ENCODE measurements around the gene XRCC6.
A peak's percentile ranks its signal among the peaks of the same experiment; 100 is the strongest.

XRCC6 gene

DNA sequence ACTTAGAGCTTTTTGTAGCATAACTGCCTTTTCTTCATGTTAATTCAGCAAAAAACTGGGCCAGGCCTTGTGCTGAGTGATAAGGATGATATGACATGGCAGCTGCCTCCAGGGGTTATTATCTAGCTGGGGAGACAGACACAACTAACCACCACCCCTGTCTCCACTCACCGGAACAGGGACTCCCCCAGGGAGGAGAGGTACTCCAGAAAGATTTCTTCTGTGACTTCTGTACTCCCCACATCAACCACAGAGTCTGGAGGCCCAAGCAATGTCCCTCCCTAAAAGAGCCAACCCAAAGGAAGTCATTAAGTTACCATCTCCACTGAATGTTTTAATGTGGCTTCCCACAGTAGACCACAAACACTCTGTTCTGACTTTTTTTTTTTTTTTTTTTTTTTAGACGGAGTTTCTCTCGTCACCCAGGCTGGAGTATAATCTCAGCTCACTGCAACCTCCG, 17.2 kb upstream of the XRCC6 start:
- ChIA-PET POLR2A (no interaction called here), CTCF (interaction anchor here (0.6 to 1.7 kb wide), 5 partner anchors 9 to 299 kb away, joined by 3 to 4 read pairs (median 4); no protein-coding TSS in a partner anchor)
- no peak overlapping the region for H3K4me3 ChIP-seq (ENCODE audit: low read depth, low read length)
- no peak for DNase-seq (ENCODE audit: low read depth, low spot score)
- TF ChIP-seq, protein P1, sequence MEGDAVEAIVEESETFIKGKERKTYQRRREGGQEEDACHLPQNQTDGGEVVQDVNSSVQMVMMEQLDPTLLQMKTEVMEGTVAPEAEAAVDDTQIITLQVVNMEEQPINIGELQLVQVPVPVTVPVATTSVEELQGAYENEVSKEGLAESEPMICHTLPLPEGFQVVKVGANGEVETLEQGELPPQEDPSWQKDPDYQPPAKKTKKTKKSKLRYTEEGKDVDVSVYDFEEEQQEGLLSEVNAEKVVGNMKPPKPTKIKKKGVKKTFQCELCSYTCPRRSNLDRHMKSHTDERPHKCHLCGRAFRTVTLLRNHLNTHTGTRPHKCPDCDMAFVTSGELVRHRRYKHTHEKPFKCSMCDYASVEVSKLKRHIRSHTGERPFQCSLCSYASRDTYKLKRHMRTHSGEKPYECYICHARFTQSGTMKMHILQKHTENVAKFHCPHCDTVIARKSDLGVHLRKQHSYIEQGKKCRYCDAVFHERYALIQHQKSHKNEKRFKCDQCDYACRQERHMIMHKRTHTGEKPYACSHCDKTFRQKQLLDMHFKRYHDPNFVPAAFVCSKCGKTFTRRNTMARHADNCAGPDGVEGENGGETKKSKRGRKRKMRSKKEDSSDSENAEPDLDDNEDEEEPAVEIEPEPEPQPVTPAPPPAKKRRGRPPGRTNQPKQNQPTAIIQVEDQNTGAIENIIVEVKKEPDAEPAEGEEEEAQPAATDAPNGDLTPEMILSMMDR (IDR thresholded peaks at IDR 0.05; ENCODE audit: insufficient read depth, low read length, missing control alignments) = no peak

DNA sequence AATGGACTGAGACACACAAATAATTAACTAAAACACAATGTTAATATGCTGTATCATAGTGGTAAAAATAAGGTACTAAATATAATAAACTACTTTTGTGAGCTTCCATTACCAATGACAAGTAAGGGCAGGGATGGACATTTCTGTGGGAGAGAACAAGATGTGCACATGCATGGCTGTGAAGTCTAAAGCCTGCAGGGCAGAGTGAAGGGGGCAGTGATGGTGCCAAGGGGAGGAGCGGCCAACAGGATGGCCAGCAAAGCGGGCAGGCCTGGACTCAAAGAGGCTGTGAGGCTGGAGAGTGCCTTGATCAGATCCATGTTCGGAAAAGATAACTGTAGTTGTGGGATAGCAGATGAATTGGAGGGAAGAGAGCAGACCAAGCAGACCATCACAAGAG, 12.7 kb upstream of the XRCC6 start:
- POLR2A ChIA-PET = no interaction called here
- CTCF ChIA-PET = interaction anchor here (1.3 to 2.4 kb wide), 3 partner anchors 11 to 76 kb away, joined by 3 to 14 read pairs (median 3); partner anchors contain the start of gene POLR3H
- no peak for DNase-seq (ENCODE audit: low read depth, low spot score)
- TF ChIP-seq, protein P1 (IDR thresholded peaks at IDR 0.05; ENCODE audit: insufficient read depth, low read length, missing control alignments) = no peak
- H3K4me3 ChIP-seq (ENCODE audit: low read depth, low read length) = no peak overlapping the region

DNA sequence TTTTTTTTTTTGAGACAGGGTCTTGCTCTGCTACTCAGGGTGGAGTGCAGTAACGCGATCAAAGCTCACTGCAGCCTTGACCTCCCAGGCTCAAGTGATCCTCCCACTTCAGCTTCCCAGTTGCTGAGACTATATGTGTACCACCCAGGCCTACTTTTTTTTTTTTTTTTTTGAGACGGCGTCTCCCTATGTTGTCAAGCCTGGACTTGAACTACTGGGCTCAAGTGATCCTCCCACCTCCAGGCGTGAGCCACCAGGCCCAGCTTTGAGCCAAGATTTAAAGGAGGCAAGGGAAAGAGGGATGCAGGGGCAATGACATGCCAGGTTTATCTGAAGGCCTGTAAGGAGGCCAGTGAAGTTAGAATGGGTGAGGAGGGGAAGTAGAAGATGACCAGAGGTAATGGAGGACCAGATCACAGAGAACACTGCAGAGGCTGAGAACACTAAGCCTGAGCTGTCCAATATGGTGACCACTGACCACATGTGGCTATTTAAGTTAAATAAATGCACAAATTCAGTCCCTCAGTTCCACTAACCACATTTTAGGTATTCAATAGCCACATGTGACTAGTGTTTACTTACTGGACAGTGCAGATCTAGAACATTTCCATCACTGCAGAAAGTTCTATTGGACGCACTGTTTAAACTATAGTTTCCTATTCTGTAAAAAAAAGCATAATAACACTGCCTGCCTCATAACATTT, 8.3 kb upstream of the XRCC6 start:
- DNase-seq (ENCODE audit: low read depth, low spot score) = no peak
- POLR2A ChIA-PET = no interaction called here
- CTCF ChIA-PET = interaction anchor here (0.8 to 1.9 kb wide), 2 partner anchors 9 to 15 kb away, joined by 3 to 14 read pairs; no protein-coding TSS in a partner anchor
- no peak overlapping the region for H3K4me3 ChIP-seq (ENCODE audit: low read depth, low read length)
- TF ChIP-seq, protein P1 (IDR thresholded peaks at IDR 0.05; ENCODE audit: insufficient read depth, low read length, missing control alignments) = no peak

DNA sequence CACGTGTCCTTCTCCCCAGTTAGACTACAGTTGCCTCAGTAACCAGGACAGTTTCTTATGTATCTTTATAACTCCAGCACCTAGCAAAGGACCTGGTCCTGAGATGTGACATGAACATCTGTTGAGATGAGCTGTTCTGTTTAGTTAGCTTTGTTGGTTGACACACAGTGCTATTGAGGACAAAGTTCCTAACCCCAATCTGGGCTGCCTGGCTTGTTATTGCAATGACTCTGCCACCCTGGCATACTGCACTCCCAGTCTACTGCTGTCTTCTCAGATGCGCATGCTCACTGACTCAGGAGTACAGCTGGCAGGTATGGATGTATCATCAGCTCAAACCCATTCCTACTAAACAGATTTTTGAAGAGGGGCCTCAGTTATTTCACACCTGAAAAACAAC, 7.6 kb upstream of the XRCC6 start:
- DNase-seq (ENCODE audit: low read depth, low spot score) = no peak
- POLR2A ChIA-PET = no interaction called here
- no peak overlapping the region for H3K4me3 ChIP-seq (ENCODE audit: low read depth, low read length)
- TF ChIP-seq, protein P1 (IDR thresholded peaks at IDR 0.05; ENCODE audit: insufficient read depth, low read length, missing control alignments) = no peak
- CTCF ChIA-PET = interaction anchor here (1.9 kb wide), 1 partner anchor 16 kb away, joined by 14 read pairs; no protein-coding TSS in a partner anchor

DNA sequence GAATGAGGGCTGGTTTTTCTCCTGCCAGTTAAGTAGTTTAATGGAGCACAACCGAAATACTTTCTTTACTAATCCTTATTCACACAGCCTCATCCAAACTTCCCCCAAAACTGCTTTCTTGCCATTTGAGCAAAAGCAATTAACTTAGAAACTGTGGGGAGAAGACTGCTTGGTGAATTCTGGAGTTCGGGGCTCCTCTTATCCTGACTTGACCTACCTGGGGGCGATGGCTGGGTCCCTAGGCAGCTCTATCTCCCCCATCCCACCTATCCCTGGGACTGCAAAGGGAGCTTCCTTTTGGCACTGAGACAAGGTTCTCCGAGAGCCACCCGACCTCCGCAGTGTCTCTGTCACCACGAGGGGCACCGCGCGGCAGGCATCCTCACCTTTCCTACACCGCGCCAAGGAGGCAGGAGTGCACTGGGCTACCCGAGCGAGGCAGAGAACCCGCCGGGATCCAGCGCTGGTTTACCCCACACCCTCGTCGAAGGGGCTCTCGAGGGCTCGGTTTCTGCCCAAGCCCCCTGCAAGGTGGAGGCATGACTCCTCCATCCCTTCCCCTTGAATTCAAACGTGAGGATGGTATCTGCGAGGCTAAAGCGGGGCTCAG, 1.0 kb upstream of the XRCC6 start:
- ChIA-PET POLR2A (no interaction called here), CTCF (interaction anchor here (0.9 to 5.1 kb wide), 7 partner anchors 14 to 87 kb away, joined by 3 to 38 read pairs (median 5); no protein-coding TSS in a partner anchor)
- no peak for DNase-seq (ENCODE audit: low read depth, low spot score)
- TF ChIP-seq, protein P1 (IDR thresholded peaks at IDR 0.05; ENCODE audit: insufficient read depth, low read length, missing control alignments) = no peak
- peak overlapping the region; percentile 89 for H3K4me3 ChIP-seq (ENCODE audit: low read depth, low read length)

DNA sequence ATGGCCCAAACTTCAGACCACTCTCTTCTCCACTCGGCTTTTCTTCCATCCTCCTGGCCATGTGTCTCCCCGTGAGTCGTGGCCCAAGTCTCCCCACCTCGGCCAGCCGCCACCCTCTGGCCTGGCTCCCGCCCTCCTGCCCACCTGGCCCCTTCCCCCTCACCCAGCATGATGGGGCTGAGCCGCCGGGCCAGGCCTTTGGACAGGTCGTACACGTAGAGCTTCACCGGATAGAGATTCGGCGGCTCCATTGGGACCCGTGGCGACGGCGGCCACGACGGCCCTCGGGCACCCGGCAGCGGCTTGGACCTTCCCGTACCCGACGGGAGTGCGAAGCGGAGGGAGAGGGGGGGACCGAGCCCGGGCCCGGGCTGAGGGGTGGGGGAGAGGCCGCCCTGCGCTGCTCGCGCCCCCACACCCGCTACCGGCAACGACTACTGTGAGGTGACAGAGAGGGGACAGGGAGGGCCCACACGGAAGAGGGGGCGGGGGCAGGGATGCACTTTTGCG, 451 bp upstream of the XRCC6 start, which contains the start of gene DESI1:
Gene DESI1, minus strand, starts transcription at position 455 of the 510 bp plus-strand sequence. Its CDS starts 204 bp downstream, at position 251.
- no peak for DNase-seq (ENCODE audit: low read depth, low spot score)
- CTCF ChIA-PET = interaction anchor here (0.8 to 2.0 kb wide), 3 partner anchors 22 to 46 kb away, joined by 3 to 7 read pairs (median 3); no protein-coding TSS in a partner anchor
- peak within 1 kb of the TSS; percentile 99 for H3K4me3 ChIP-seq (ENCODE audit: low read depth, low read length)
- POLR2A ChIA-PET = interaction anchor here (0.6 to 1.5 kb wide), 8 partner anchors 17 to 337 kb away, joined by 3 to 7 read pairs (median 4); partner anchors contain the start of genes PMM1, POLR3H and TOB2
- TF ChIP-seq, protein P1 (IDR thresholded peaks at IDR 0.05; ENCODE audit: insufficient read depth, low read length, missing control alignments) = no peak

Data from AG04449 (cell line).